ENCODE data around the gene SIRPA.

The SIRPA gene

GRCh38 chr20:1870792-1871550 is 24.2 kb upstream of the SIRPA start:
- FAIRE-seq, result no peak

- no peak for FAIRE-seq
These were observed 23.3 kb upstream of the SIRPA start for GRCh38 chr20:1871807-1872458.

GRCh38 chr20:1872459-1873097 is 22.6 kb upstream of the SIRPA start:
- FAIRE-seq, result no peak

- no peak for FAIRE-seq
These were observed 20.6 kb upstream of the SIRPA start for GRCh38 chr20:1874450-1875182.

GRCh38 chr20:1875183-1875554 is 20.0 kb upstream of the SIRPA start:
- no peak for FAIRE-seq

- FAIRE-seq, result no peak
These were observed 19.4 kb upstream of the SIRPA start for GRCh38 chr20:1875762-1876161.

GRCh38 chr20:1876217-1876921 is 18.8 kb upstream of the SIRPA start:
- FAIRE-seq, result no peak

GRCh38 chr20:1876975-1877608 is 18.1 kb upstream of the SIRPA start:
- FAIRE-seq, result no peak

GRCh38 chr20:1877609-1878200 is 17.5 kb upstream of the SIRPA start:
- no peak for FAIRE-seq

GRCh38 chr20:1879369-1879768 is 15.8 kb upstream of the SIRPA start:
- no peak for FAIRE-seq

- no peak for FAIRE-seq
These were observed 15.3 kb upstream of the SIRPA start for GRCh38 chr20:1879934-1880333.

- no peak for FAIRE-seq
These were observed 14.5 kb upstream of the SIRPA start for GRCh38 chr20:1880529-1881239.

GRCh38 chr20:1881240-1881835 is 13.9 kb upstream of the SIRPA start:
- FAIRE-seq, result no peak

- no peak for FAIRE-seq
These were observed 13.2 kb upstream of the SIRPA start for GRCh38 chr20:1882026-1882425.

- FAIRE-seq, result no peak
These were observed 11.2 kb upstream of the SIRPA start for GRCh38 chr20:1883986-1884385.

GRCh38 chr20:1885254-1885653 is 10.0 kb upstream of the SIRPA start:
- no peak for FAIRE-seq

- FAIRE-seq, result no peak
These were observed 9.1 kb upstream of the SIRPA start for GRCh38 chr20:1885940-1886693.

GRCh38 chr20:1887321-1887720 is 7.9 kb upstream of the SIRPA start:
- FAIRE-seq, result no peak

- FAIRE-seq, result no peak
These were observed 7.5 kb upstream of the SIRPA start for GRCh38 chr20:1887756-1888155.
